Loucy (cell line): ENCODE measurements around the gene COL8A1.

Experiments used
- H2AFZ ChIP-seq: fragments of 200-600 bp; sonication (generic); 2 replicates; pipeline ENCODE4 v1.6.0; 2016; ENCODE audit warnings: antibody characterized with exemption, mild to moderate bottlenecking, low read length, moderate library complexity
- H3F3A ChIP-seq: fragments of 200-600 bp; 2 replicates; pipeline ENCODE4 v1.6.0; 2016; ENCODE audit warnings: antibody characterized with exemption, low read depth, mild to moderate bottlenecking
- H3K27me3 ChIP-seq: fragments of 200-600 bp; sonication (generic); 2 replicates; pipeline ENCODE4 v1.6.1; 2014; ENCODE audit warnings: low read length, mild to moderate bottlenecking; ENCODE audit not compliant: insufficient read depth, poor library complexity, severe bottlenecking
- H3K36me3 ChIP-seq: fragments of 200-600 bp; sonication (generic); 2 replicates; pipeline ENCODE4 v1.6.1; 2016; ENCODE audit warnings: low read length; ENCODE audit not compliant: insufficient read depth
- H3K4me1 ChIP-seq: fragments of 200-600 bp; sonication (generic); 2 replicates; pipeline ENCODE4 v1.5.1; 2014; ENCODE audit warnings: low read length, mild to moderate bottlenecking; ENCODE audit not compliant: insufficient read depth, poor library complexity, severe bottlenecking
- H3K4me2 ChIP-seq: fragments of 200-600 bp; sonication (generic); 2 replicates; pipeline ENCODE4 v1.6.0; 2014; ENCODE audit warnings: antibody characterized with exemption, low read length, low read depth, mild to moderate bottlenecking; ENCODE audit not compliant: poor library complexity, severe bottlenecking
- H3K4me3 ChIP-seq: fragments of 200-600 bp; sonication (generic); 2 replicates; pipeline ENCODE4 v1.5.1; 2014; ENCODE audit warnings: low read length, mild to moderate bottlenecking, mixed read lengths; ENCODE audit not compliant: poor library complexity, severe bottlenecking
- H3K79me2 ChIP-seq: fragments of 200-600 bp; sonication (generic); 2 replicates; pipeline ENCODE4 v1.6.1; 2014; ENCODE audit warnings: low read length; ENCODE audit not compliant: insufficient read depth
- H3K9ac ChIP-seq: fragments of 200-600 bp; sonication (generic); 2 replicates; pipeline ENCODE4 v1.6.0; 2014; ENCODE audit warnings: mild to moderate bottlenecking, low read depth, low read length, moderate library complexity; ENCODE audit not compliant: poor library complexity, severe bottlenecking
- H3K9me2 ChIP-seq: fragments of 200-600 bp; sonication (generic); replicated peaks from 2 replicates; pipeline ENCODE4 v1.6.1; 2016; ENCODE audit warnings: low read depth, low read length, mixed read lengths
- H3K9me3 ChIP-seq: fragments of 200-600 bp; sonication (generic); 2 replicates; pipeline ENCODE4 v1.6.1; 2014; ENCODE audit warnings: mild to moderate bottlenecking, antibody characterized with exemption, low read length, low read depth; ENCODE audit not compliant: insufficient read depth
- H4K20me1 ChIP-seq: fragments of 200-600 bp; sonication (generic); 2 replicates; pipeline ENCODE4 v1.6.0; 2014; ENCODE audit warnings: antibody characterized with exemption, low read length, mild to moderate bottlenecking; ENCODE audit not compliant: insufficient read depth, poor library complexity, severe bottlenecking
- EZH2phosphoT487 ChIP-seq: fragments of 200-600 bp; IDR thresholded peaks from 2 replicates; pipeline ENCODE4 v1.6.1; 2018; ENCODE audit warnings: antibody characterized with exemption, mild to moderate bottlenecking, moderate library complexity, borderline replicate concordance
- TF ChIP-seq, protein P1 (sequence below): fragments of 200-600 bp; sonication (generic); conservative IDR thresholded peaks from 2 replicates; pipeline ENCODE4 v1.5.1; 2014; ENCODE audit warnings: mild to moderate bottlenecking, antibody characterized with exemption, low read length

The COL8A1 gene

DNA sequence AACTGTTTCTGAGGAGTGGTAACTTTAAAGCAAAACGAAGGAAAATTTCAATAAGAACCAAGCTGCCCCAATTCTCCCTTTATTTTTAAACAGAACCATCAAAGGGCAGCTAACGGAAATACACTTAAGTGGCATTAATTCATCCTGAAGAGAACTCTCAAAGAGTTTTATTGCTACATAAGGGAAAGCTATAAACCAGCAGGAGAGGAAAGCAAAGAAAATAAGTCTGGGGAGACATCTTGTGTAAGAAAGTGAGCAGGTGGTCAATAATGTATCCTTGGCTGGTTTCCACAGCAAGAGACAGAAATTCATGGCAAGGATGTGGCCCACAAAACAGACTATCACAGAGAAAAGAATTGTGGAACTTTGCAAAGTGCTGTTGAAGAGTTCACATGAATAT lies 139.3 kb downstream of the COL8A1 start:
- H3K9me2 ChIP-seq = no peaks in the 10 kb centered on the region
- H2AFZ ChIP-seq = no peak overlapping the region
- no peaks in the 10 kb centered on the region for H3F3A ChIP-seq
- no peak overlapping the region for H3K4me3 ChIP-seq
- no peaks in the 10 kb centered on the region for H3K27me3 ChIP-seq
- H3K36me3 ChIP-seq = no peaks in the 10 kb centered on the region
- TF ChIP-seq, protein P1, sequence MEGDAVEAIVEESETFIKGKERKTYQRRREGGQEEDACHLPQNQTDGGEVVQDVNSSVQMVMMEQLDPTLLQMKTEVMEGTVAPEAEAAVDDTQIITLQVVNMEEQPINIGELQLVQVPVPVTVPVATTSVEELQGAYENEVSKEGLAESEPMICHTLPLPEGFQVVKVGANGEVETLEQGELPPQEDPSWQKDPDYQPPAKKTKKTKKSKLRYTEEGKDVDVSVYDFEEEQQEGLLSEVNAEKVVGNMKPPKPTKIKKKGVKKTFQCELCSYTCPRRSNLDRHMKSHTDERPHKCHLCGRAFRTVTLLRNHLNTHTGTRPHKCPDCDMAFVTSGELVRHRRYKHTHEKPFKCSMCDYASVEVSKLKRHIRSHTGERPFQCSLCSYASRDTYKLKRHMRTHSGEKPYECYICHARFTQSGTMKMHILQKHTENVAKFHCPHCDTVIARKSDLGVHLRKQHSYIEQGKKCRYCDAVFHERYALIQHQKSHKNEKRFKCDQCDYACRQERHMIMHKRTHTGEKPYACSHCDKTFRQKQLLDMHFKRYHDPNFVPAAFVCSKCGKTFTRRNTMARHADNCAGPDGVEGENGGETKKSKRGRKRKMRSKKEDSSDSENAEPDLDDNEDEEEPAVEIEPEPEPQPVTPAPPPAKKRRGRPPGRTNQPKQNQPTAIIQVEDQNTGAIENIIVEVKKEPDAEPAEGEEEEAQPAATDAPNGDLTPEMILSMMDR = no peak
- TF ChIP-seq EZH2phosphoT487 = no peak
- H3K4me2 ChIP-seq = no peak overlapping the region
- H3K9me3 ChIP-seq = no peaks in the 10 kb centered on the region
- no peaks in the 10 kb centered on the region for H3K79me2 ChIP-seq
- no peak overlapping the region for H3K9ac ChIP-seq
- no peaks in the 10 kb centered on the region for H3K4me1 ChIP-seq
- H4K20me1 ChIP-seq = no peaks in the 10 kb centered on the region

DNA sequence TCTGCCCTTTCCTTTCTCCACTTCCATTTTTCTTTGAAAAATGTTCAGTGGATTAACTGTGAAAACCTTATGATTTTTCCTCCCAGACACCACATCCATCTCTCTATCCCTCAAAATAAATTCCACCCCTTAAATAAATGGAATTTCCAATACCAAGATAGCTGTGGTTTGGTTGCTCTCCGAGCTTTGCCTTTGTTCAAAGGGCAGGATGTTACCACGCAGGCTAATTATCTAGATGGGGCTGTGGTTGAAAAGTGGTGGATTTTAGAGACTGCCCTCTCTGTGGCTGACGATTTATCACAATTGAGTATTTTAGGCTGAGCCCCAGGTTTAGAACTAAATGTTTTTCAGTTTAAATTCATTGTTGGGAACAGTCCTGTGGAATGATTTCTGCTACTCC lies 142.4 kb downstream of the COL8A1 start:
- H3F3A ChIP-seq = no peaks in the 10 kb centered on the region
- H3K36me3 ChIP-seq = no peaks in the 10 kb centered on the region
- H3K9me3 ChIP-seq = no peaks in the 10 kb centered on the region
- H3K27me3 ChIP-seq = no peaks in the 10 kb centered on the region
- no peak overlapping the region for H3K9ac ChIP-seq
- no peak overlapping the region for H2AFZ ChIP-seq
- H4K20me1 ChIP-seq = no peaks in the 10 kb centered on the region
- H3K4me1 ChIP-seq = no peaks in the 10 kb centered on the region
- H3K9me2 ChIP-seq = no peaks in the 10 kb centered on the region
- no peaks in the 10 kb centered on the region for H3K79me2 ChIP-seq
- H3K4me2 ChIP-seq = no peak overlapping the region
- no peak for TF ChIP-seq EZH2phosphoT487
- TF ChIP-seq, protein P1 = no peak
- H3K4me3 ChIP-seq = no peak overlapping the region

DNA sequence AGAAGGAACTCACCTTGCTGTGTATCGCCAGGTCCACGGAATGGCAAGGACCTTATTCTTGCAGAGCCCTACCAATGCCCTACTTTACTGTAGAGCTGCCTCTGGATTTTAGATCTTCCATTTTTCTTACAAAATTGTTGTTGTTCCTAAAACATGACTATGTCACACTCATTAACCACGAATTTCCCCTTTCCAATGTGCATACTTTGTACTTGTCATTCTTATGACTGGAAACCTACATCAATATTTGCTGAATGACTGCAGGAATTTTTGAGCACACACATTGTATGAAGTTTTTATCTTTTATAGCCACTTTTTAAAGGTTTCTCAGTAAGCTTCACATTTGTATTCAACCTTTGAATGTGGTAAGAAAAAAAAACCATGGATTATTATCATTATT lies 143.4 kb downstream of the COL8A1 start:
- H3K27me3 ChIP-seq = no peaks in the 10 kb centered on the region

More for the DNA sequence above, 143.4 kb downstream of the COL8A1 start:
- Histone ChIP-seq H3K9me3 (no peaks in the 10 kb centered on the region), H3K4me2 (no peak overlapping the region), H3K36me3 (no peaks in the 10 kb centered on the region), H3F3A (no peaks in the 10 kb centered on the region), H3K4me1 (no peaks in the 10 kb centered on the region), H3K9me2 (no peaks in the 10 kb centered on the region), H3K4me3 (no peak overlapping the region), H2AFZ (no peak overlapping the region), H3K79me2 (no peaks in the 10 kb centered on the region), H4K20me1 (no peaks in the 10 kb centered on the region), H3K9ac (no peak overlapping the region)
- TF ChIP-seq, protein P1 = no peak
- TF ChIP-seq EZH2phosphoT487 = no peak
